ENCODE data around the gene ST3GAL2. TPM values are rescaled to one million over a fixed set of nuclear protein-coding genes. Genes with fewer than 3 reads are reported as not detected.

ST3GAL2 gene
- total RNA-seq, 4 donors from 2014 or later = 7.0 to 12.9 (median 9.5) TPM

DNA sequence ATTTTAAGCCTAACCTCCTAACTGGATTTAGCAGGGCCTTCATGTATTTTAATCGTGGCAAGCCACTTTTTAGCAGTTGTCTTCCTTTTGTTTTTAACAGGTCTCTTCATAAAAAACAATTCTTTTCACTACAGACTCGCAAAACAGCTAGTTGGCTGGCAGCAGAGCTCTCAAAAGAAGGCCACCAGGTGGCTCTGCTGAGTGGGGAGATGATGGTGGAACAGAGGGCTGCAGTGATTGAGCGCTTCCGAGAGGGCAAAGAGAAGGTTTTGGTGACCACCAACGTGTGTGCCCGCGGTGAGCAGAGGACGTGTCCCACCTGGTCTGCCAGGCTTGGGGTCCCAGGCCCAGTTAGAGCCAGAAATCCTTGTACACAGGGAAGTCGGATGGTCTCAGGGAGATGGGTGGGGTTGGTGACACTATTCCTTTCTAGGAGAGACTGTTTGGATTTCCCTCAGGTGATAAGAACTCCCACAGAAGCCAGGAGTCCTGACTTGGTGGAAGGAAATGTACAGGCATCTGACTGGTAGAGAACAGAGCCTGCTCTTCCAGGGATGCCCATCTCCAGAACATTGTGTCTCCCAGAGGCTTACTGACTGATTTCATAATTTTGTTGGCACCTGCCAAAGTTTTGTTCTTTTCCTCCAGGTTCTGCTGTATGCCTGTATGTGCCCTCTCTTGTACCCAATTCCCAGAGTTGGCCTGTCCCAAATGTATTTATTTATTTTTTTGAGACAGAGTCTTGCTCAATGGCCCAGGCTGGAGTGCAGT lies 107.1 kb downstream of the ST3GAL2 start:
- TF ChIP-seq POLR2A (IDR thresholded peaks at IDR 0.05) = no peak
- TF ChIP-seq, protein P1, sequence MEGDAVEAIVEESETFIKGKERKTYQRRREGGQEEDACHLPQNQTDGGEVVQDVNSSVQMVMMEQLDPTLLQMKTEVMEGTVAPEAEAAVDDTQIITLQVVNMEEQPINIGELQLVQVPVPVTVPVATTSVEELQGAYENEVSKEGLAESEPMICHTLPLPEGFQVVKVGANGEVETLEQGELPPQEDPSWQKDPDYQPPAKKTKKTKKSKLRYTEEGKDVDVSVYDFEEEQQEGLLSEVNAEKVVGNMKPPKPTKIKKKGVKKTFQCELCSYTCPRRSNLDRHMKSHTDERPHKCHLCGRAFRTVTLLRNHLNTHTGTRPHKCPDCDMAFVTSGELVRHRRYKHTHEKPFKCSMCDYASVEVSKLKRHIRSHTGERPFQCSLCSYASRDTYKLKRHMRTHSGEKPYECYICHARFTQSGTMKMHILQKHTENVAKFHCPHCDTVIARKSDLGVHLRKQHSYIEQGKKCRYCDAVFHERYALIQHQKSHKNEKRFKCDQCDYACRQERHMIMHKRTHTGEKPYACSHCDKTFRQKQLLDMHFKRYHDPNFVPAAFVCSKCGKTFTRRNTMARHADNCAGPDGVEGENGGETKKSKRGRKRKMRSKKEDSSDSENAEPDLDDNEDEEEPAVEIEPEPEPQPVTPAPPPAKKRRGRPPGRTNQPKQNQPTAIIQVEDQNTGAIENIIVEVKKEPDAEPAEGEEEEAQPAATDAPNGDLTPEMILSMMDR (IDR thresholded peaks at IDR 0.05) = no peak
- 62% methylated on average over 9 of the region's 9 CpGs for WGBS, 2 donors
- no peak overlapping the region for H3K4me3 ChIP-seq (ENCODE audit: low read depth, poor library complexity, severe bottlenecking)
- intact Hi-C loops (cut with DNase I; ENCODE audit: low total_unique reads) = no loop called here
- no peak for DNase-seq (ENCODE audit: low spot score in 2 of 2)

- H3K4me3 ChIP-seq (ENCODE audit: low read depth, poor library complexity, severe bottlenecking) = no peak overlapping the region
- DNase-seq (ENCODE audit: low spot score in 2 of 2) = no peak
- WGBS, 2 donors = 90 to 91% methylated on average over 1 of the region's 1 CpG
- intact Hi-C loops (cut with DNase I; ENCODE audit: low total_unique reads) = no loop called here
- no peak for TF ChIP-seq POLR2A (IDR thresholded peaks at IDR 0.05)
- TF ChIP-seq, protein P1 (IDR thresholded peaks at IDR 0.05) = no peak
Measured at GRCh38 chr16:70331091-70331490, 107.8 kb downstream of the ST3GAL2 start.

Other genes starting within 250 kb of the ST3GAL2 start
- gene EXOSC6, start 187.2 kb downstream of the ST3GAL2 start, total RNA-seq = 10 to 100 TPM; 23.9 to 38.5 (median 31.8) TPM
- 10 to 100 TPM; 32.6 to 47.3 (median 40.6) TPM for gene AARS1, start 149.6 kb downstream of the ST3GAL2 start, total RNA-seq
- gene DDX19B, start 139.9 kb downstream of the ST3GAL2 start, total RNA-seq = 10 to 100 TPM; 36.9 to 53.3 (median 48.2) TPM
- gene DDX19A, start 92.2 kb downstream of the ST3GAL2 start, total RNA-seq = 10 to 100 TPM; 35.6 to 50.0 (median 38.4) TPM
- gene FCSK, start 15.5 kb upstream of the ST3GAL2 start, total RNA-seq = 10 to 100 TPM; 17.9 to 31.7 (median 23.4) TPM
- 10 to 100 TPM; 36.0 to 95.7 (median 48.3) TPM for gene COG4, start 84.5 kb upstream of the ST3GAL2 start, total RNA-seq
- gene SF3B3, start 84.7 kb upstream of the ST3GAL2 start, total RNA-seq = 100 to 1,000 TPM; 138 to 233 (median 143) TPM
- 100 to 1,000 TPM in 3 of 4 donors, 10 to 100 TPM in 1; 96.9 to 158 (median 129) TPM for gene IL34, start 207.5 kb upstream of the ST3GAL2 start, total RNA-seq
- gene MTSS2, start 247.0 kb upstream of the ST3GAL2 start, total RNA-seq = 10 to 100 TPM; 18.4 to 55.5 (median 25.2) TPM